Neural cell (in vitro differentiated cells): ENCODE data around the gene VWA3A. TPM values are rescaled to one million over a fixed set of nuclear protein-coding genes. Genes with fewer than 3 reads are reported as not detected.

Experiments used
- H2AFZ ChIP-seq: fragments of 200-600, 300-800 bp; sonication (generic), shearing (Covaris generic); 2 replicates; pipeline ENCODE4 v1.6.0; 2014; ENCODE audit warnings: low read depth, mild to moderate bottlenecking, antibody characterized with exemption, low read length, moderate library complexity
- H3F3A ChIP-seq: fragments of 200-600 bp; shearing (Covaris generic); 2 replicates; pipeline ENCODE4 v1.6.1; 2016; ENCODE audit warnings: mild to moderate bottlenecking, moderate library complexity, mixed read lengths, antibody characterized with exemption, low read length; ENCODE audit not compliant: insufficient read depth, poor library complexity, severe bottlenecking
- H3K27ac ChIP-seq: fragments of 200-600, 300-800 bp; sonication (generic), shearing (Covaris generic); 2 replicates; pipeline ENCODE4 v1.5.1; 2014; ENCODE audit warnings: mild to moderate bottlenecking, low read length, moderate library complexity
- H3K27me3 ChIP-seq: fragments of 300-800, 200-600 bp; sonication (generic), shearing (Covaris generic); 2 replicates; pipeline ENCODE4 v1.6.0; 2014; ENCODE audit warnings: mild to moderate bottlenecking, low read depth, low read length, moderate library complexity; ENCODE audit not compliant: insufficient read depth
- H3K36me3 ChIP-seq: fragments of 300-800, 200-600 bp; sonication (generic), shearing (Covaris generic); 2 replicates; pipeline ENCODE4 v1.5.1; 2014; ENCODE audit warnings: mild to moderate bottlenecking, antibody characterized with exemption, low read length, moderate library complexity; ENCODE audit not compliant: insufficient read depth
- H3K4me2 ChIP-seq: fragments of 300-800, 200-600 bp; sonication (generic), shearing (Covaris generic); 2 replicates; pipeline ENCODE4 v1.6.0; 2014; ENCODE audit warnings: mild to moderate bottlenecking, low read length
- H3K4me3 ChIP-seq: fragments of 300-800, 200-600 bp; sonication (generic), shearing (Covaris generic); 2 replicates; pipeline ENCODE4 v1.5.1; 2014; ENCODE audit warnings: mild to moderate bottlenecking, low read length, moderate library complexity
- H3K79me2 ChIP-seq: fragments of 200-600 bp; shearing (Covaris generic); replicated peaks from 2 replicates; pipeline ENCODE4 v1.6.0; 2014; ENCODE audit warnings: mild to moderate bottlenecking, low read length, moderate library complexity; ENCODE audit not compliant: insufficient read depth
- H3K9ac ChIP-seq: fragments of 300-800, 200-600 bp; sonication (generic), shearing (Covaris generic); 2 replicates; pipeline ENCODE4 v1.6.1; 2016; ENCODE audit warnings: mild to moderate bottlenecking, low read length, mixed read lengths
- H3K9me2 ChIP-seq: fragments of 200-600 bp; shearing (Covaris generic); 2 replicates; pipeline ENCODE4 v1.6.1; 2016; ENCODE audit warnings: mild to moderate bottlenecking, low read length, mixed read lengths; ENCODE audit not compliant: insufficient read depth
- H3K9me3 ChIP-seq: fragments of 200-600, 300-800 bp; sonication (generic), shearing (Covaris generic); 2 replicates; pipeline ENCODE4 v1.6.1; 2016; ENCODE audit warnings: mild to moderate bottlenecking, mixed run types, low read length, moderate library complexity, mixed read lengths
- H4K20me1 ChIP-seq: fragments of 200-600 bp; shearing (Covaris generic); 2 replicates; pipeline ENCODE4 v1.6.1; 2016; ENCODE audit warnings: mild to moderate bottlenecking, mixed run types; ENCODE audit not compliant: insufficient read depth
- CTCF ChIP-seq: fragments of 450-650 bp; IDR thresholded peaks from 2 replicates; pipeline ENCODE4 v1.5.1; 2014; ENCODE audit warnings: antibody characterized with exemption, mild to moderate bottlenecking, moderate library complexity; ENCODE audit not compliant: poor library complexity, severe bottlenecking
- EP300 ChIP-seq: fragments of 450-650 bp; conservative IDR thresholded peaks from 2 replicates; pipeline ENCODE4 v1.6.1; 2014; ENCODE audit warnings: antibody characterized with exemption, mild to moderate bottlenecking, moderate library complexity; ENCODE audit not compliant: poor library complexity, severe bottlenecking
- EZH2 ChIP-seq: fragments of 200-600, 300-800 bp; shearing (Covaris generic), sonication (generic); IDR thresholded peaks from 2 replicates; pipeline ENCODE4 v1.6.1; 2014; ENCODE audit warnings: antibody characterized with exemption, low read length, borderline replicate concordance, mild to moderate bottlenecking; ENCODE audit not compliant: insufficient read depth, poor library complexity, severe bottlenecking
- MXI1 ChIP-seq: fragments of 450-650 bp; conservative IDR thresholded peaks from 2 replicates; pipeline ENCODE4 v1.6.1; 2014; ENCODE audit warnings: antibody characterized with exemption, mild to moderate bottlenecking; ENCODE audit not compliant: poor library complexity, severe bottlenecking
- POLR2AphosphoS5 ChIP-seq: IDR thresholded peaks from 2 replicates; pipeline ENCODE4 v1.6.1; 2012
- RAD21 ChIP-seq: fragments of 450-650 bp; conservative IDR thresholded peaks from 2 replicates; pipeline ENCODE4 v1.6.1; 2014; ENCODE audit warnings: antibody characterized with exemption, mild to moderate bottlenecking, moderate library complexity
- SMC3 ChIP-seq: fragments of 450-650 bp; conservative IDR thresholded peaks from 2 replicates; pipeline ENCODE4 v1.6.1; 2014; ENCODE audit warnings: antibody characterized with exemption, mild to moderate bottlenecking, moderate library complexity; ENCODE audit not compliant: poor library complexity
- TAF1 ChIP-seq: IDR thresholded peaks from 2 replicates; pipeline ENCODE4 v1.6.1; 2012; ENCODE audit warnings: low read depth
- polyA plus RNA-seq: library from polyadenylated mRNA; depleted of rRNA; stranded (reverse); fragments of >200 nt; gene quantifications from 2 replicates; pipeline ENCODE4 v1.2.3, GENCODE V29; 2014
- TF ChIP-seq, protein P1 (sequence below): IDR thresholded peaks from 2 replicates; pipeline ENCODE4 v1.6.1; 2012; ENCODE audit warnings: borderline replicate concordance

VWA3A gene
- polyA plus RNA-seq, 1 donor from 2014 or later: 1.8 TPM

DNA sequence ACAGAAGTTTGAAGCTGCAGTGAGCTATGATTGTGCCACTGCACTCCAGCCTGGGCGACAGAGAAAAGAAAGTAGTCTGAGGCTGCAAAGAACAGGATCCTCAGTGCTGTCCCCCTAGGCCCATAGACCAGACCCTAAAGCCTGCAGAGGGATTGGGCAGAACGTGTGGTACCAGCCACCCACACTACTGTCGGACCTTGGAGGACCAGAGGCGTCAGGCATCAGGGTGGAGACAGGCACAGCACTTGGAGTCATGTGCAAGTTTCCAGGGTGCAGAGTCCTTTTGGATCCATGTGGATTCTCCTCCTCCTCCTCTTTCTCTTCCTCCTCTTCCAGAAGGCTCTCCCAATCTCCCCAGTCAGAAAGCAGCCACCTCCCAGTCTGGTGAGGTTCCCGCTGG, 72.1 kb downstream of the VWA3A start:
- no peaks in the 10 kb centered on the region for H3K9me3 ChIP-seq
- no peak overlapping the region for H3K9ac ChIP-seq
- no peak overlapping the region for H3K4me3 ChIP-seq
- no peak overlapping the region for H3K27ac ChIP-seq
- H3K36me3 ChIP-seq: no peaks in the 10 kb centered on the region
- TF ChIP-seq POLR2AphosphoS5 (no peak), MXI1 (no peak), EP300 (no peak), RAD21 (no peak), TAF1 (no peak), SMC3 (no peak), EZH2 (no peak), CTCF (no peak)
- TF ChIP-seq, protein P1, sequence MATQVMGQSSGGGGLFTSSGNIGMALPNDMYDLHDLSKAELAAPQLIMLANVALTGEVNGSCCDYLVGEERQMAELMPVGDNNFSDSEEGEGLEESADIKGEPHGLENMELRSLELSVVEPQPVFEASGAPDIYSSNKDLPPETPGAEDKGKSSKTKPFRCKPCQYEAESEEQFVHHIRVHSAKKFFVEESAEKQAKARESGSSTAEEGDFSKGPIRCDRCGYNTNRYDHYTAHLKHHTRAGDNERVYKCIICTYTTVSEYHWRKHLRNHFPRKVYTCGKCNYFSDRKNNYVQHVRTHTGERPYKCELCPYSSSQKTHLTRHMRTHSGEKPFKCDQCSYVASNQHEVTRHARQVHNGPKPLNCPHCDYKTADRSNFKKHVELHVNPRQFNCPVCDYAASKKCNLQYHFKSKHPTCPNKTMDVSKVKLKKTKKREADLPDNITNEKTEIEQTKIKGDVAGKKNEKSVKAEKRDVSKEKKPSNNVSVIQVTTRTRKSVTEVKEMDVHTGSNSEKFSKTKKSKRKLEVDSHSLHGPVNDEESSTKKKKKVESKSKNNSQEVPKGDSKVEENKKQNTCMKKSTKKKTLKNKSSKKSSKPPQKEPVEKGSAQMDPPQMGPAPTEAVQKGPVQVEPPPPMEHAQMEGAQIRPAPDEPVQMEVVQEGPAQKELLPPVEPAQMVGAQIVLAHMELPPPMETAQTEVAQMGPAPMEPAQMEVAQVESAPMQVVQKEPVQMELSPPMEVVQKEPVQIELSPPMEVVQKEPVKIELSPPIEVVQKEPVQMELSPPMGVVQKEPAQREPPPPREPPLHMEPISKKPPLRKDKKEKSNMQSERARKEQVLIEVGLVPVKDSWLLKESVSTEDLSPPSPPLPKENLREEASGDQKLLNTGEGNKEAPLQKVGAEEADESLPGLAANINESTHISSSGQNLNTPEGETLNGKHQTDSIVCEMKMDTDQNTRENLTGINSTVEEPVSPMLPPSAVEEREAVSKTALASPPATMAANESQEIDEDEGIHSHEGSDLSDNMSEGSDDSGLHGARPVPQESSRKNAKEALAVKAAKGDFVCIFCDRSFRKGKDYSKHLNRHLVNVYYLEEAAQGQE: no peak
- peaks cover 20% of the 10 kb centered on the region for H3K27me3 ChIP-seq
- no peaks in the 10 kb centered on the region for H3F3A ChIP-seq
- H4K20me1 ChIP-seq: no peaks in the 10 kb centered on the region
- H3K79me2 ChIP-seq: no peaks in the 10 kb centered on the region
- no peak overlapping the region for H2AFZ ChIP-seq
- H3K4me2 ChIP-seq: no peak overlapping the region
- H3K9me2 ChIP-seq: no peaks in the 10 kb centered on the region

DNA sequence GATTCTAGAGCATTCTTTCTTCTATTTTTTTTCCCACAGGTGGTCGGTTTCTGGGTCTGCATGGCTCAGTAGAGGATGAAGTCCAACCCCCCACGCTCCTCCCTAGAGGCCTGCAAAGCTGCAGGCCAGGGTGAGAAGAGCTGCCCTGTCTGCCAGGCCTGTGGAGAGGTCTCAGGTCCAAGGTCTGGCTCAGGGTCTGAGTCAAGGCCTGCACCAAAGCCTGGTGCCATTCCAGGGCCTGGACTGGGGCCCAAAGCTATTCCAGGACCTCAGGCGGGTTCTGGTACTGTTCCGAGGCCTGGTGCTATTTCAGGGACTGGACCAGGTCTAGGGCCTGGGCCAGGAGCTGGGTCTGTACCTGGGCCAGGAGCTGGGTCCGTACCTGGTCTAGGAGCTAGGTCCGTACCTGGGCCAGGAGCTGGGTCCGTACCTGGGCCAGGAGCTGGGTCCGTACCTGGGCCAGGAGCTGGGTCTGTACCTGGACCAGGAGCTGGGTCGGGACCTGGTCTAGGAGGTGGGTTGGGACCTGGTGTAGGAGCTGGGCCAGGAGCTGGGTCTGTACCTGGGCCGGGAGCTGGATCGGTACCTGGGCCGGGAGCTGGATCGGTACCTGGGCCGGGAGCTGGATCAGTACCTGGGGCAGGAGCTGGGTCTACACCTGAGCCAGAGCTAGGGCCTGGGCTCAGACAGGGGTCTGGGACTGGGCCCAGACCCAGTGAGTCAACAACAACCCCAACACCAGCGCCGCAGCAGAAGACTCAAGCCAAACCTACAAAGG, 73.4 kb downstream of the VWA3A start:
- H3K79me2 ChIP-seq: no peaks in the 10 kb centered on the region
- no peaks in the 10 kb centered on the region for H3F3A ChIP-seq
- H4K20me1 ChIP-seq: no peaks in the 10 kb centered on the region
- H3K36me3 ChIP-seq: no peaks in the 10 kb centered on the region
- H3K9me2 ChIP-seq: no peaks in the 10 kb centered on the region
- H3K9me3 ChIP-seq: no peaks in the 10 kb centered on the region
- H3K27ac ChIP-seq: no peak overlapping the region
- no peak overlapping the region for H3K4me3 ChIP-seq
- H3K27me3 ChIP-seq: peaks cover 20% of the 10 kb centered on the region
- H2AFZ ChIP-seq: no peak overlapping the region
- no peak overlapping the region for H3K4me2 ChIP-seq
- H3K9ac ChIP-seq: no peak overlapping the region
- TF ChIP-seq, protein P1: no peak
- TF ChIP-seq RAD21 (no peak), EP300 (no peak), EZH2 (no peak), CTCF (no peak), TAF1 (no peak), SMC3 (no peak), POLR2AphosphoS5 (no peak), MXI1 (no peak)
